K562 (cell line): Measurements from ENCODE around the gene DCAF8. TPM values are rescaled to one million over a fixed set of nuclear protein-coding genes. Genes with fewer than 3 reads are reported as not detected.
A peak's percentile ranks its signal among the peaks of the same experiment; 100 is the strongest.

ENCODE experiments used
- BMI1 ChIP-seq: fragments of 150-350 bp; IDR thresholded peaks from 2 replicates; pipeline ENCODE4 v1.6.1; 2014; ENCODE audit warnings: low read length
- CHD1 ChIP-seq: fragments of 200-600 bp; sonication (generic); IDR thresholded peaks from one replicate; pipeline ENCODE4 v1.6.1; 2012; ENCODE audit warnings: mild to moderate bottlenecking, moderate library complexity, low read length, inconsistent platforms
- CHD4 ChIP-seq: fragments of 200-600 bp; sonication (generic); IDR thresholded peaks from 3 replicates; pipeline ENCODE4 v1.6.1; 2012; ENCODE audit warnings: low read depth, mild to moderate bottlenecking, mixed read lengths, low read length, inconsistent platforms; ENCODE audit not compliant: insufficient read depth, insufficient replicate concordance, poor library complexity, severe bottlenecking
- CTBP1 ChIP-seq: fragments of 450-650 bp; IDR thresholded peaks from 2 replicates; pipeline ENCODE4 v1.6.1; 2016; ENCODE audit warnings: borderline replicate concordance
- ESRRA ChIP-seq: fragments of 450-650 bp; IDR thresholded peaks from 2 replicates; pipeline ENCODE4 v1.6.1; 2014; ENCODE audit warnings: low read depth, mild to moderate bottlenecking, moderate library complexity, borderline replicate concordance
- ESRRB ChIP-seq: fragments of 250-450 bp; sonication (Bioruptor Pico); IDR thresholded peaks from 2 replicates; pipeline ENCODE4 v1.5.0; 2020; ENCODE audit warnings: mild to moderate bottlenecking, moderate library complexity, borderline replicate concordance
- GABPB2 ChIP-seq: fragments of 250-450 bp; sonication (Bioruptor Pico); conservative IDR thresholded peaks from 2 replicates; pipeline ENCODE4 v1.5.1; 2021; ENCODE audit warnings: mild to moderate bottlenecking
- HNRNPLL ChIP-seq: fragments of 200-400 bp; formaldehyde crosslinking; IDR thresholded peaks from 2 replicates; pipeline ENCODE4 v1.6.1; 2017; ENCODE audit warnings: low read length, low read depth, mild to moderate bottlenecking; ENCODE audit not compliant: poor library complexity, severe bottlenecking
- KDM4B ChIP-seq, 2 experiments: fragments of 450-650 bp in 1 of 2; sonication (generic) in 1 of 2; IDR thresholded peaks; 2 replicates each; pipeline ENCODE4 v1.6.1; 2016 to 2017; ENCODE audit warnings: borderline replicate concordance in 2 of 2, antibody characterized with exemption in 1 of 2, low read depth in 1 of 2, mild to moderate bottlenecking in 1 of 2
- MAFF ChIP-seq: IDR thresholded peaks from 2 replicates; pipeline ENCODE4 v1.6.1; 2012; ENCODE audit warnings: low read length, improper control_type of control experiment
- NKRF ChIP-seq: fragments of 450-650 bp; IDR thresholded peaks from 2 replicates; pipeline ENCODE4 v1.6.1; 2016; ENCODE audit warnings: borderline replicate concordance
- NR3C1 ChIP-seq: sonication (generic); formaldehyde crosslinking; IDR thresholded peaks from 2 replicates; pipeline ENCODE4 v1.8.1; 2022; ENCODE audit warnings: missing genetic modification reagents
- SIRT6 ChIP-seq: IDR thresholded peaks from one replicate; pipeline ENCODE4 v1.6.1; 2012; ENCODE audit warnings: low read depth, mild to moderate bottlenecking, control low read depth, inconsistent platforms, low read length, moderate library complexity
- SIX5 ChIP-seq, 2 experiments: IDR thresholded peaks; 2 replicates each; pipeline ENCODE4 v1.6.1; 2011; ENCODE audit warnings: low read length in 2 of 2, borderline replicate concordance in 1 of 2, low read depth in 1 of 2, mild to moderate bottlenecking in 1 of 2, moderate library complexity in 1 of 2; ENCODE audit not compliant: insufficient read depth in 1 of 2
- TBL1XR1 ChIP-seq, 2 experiments: IDR thresholded peaks; 2 replicates each; pipeline ENCODE4 v1.6.1; 2012; ENCODE audit warnings: improper control_type of control experiment in 2 of 2, low read length in 2 of 2, mild to moderate bottlenecking in 1 of 2
- UBTF ChIP-seq, 2 experiments: IDR thresholded peaks; 2 replicates each; pipeline ENCODE4 v1.6.1; 2012; ENCODE audit warnings: improper control_type of control experiment in 2 of 2, low read depth in 2 of 2, low read length in 2 of 2, borderline replicate concordance in 1 of 2
- VEZF1 ChIP-seq: fragments of 200-800 bp; sonication (Bioruptor generic); IDR thresholded peaks from 2 replicates; pipeline ENCODE4 v1.6.1; 2017; ENCODE audit warnings: missing genetic modification characterization, missing compliant biosample characterization
- ZKSCAN1 ChIP-seq: fragments of 150-350 bp; IDR thresholded peaks from 2 replicates; pipeline ENCODE4 v1.6.1; 2016; ENCODE audit warnings: low read depth, low read length
- ZNF197 ChIP-seq: fragments of 200-800 bp; sonication (Bioruptor generic); IDR thresholded peaks from 2 replicates; pipeline ENCODE4 v1.6.1; 2016; ENCODE audit warnings: low read depth, missing genetic modification characterization, missing compliant biosample characterization
- ZZZ3 ChIP-seq: fragments of 450-650 bp; IDR thresholded peaks from 2 replicates; pipeline ENCODE4 v1.6.1; 2016; ENCODE audit warnings: antibody characterized with exemption, mild to moderate bottlenecking, moderate library complexity
- polyA plus RNA-seq, 8 experiments: library from polyadenylated mRNA; depleted of rRNA in 4 of 8; stranded (reverse) in 5 of 8; unstranded in 3 of 8; fragments of >200 nt; fragmentation: Nextera tagmentation in 2 of 8; fragmentation: Illumina TruSeq in 1 of 8; extraction: Ambion mirVana in 2 of 8; extraction: Trizol in 1 of 8; gene quantifications; 2 replicates each; pipeline versions ENCODE4 v1.2.1 to v1.2.3, GENCODE V29; 2011 to 2014; ENCODE audit warnings: inconsistent platforms in 1 of 8, missing spikeins in 1 of 8
- total RNA-seq, 7 experiments: library from RNA; depleted of rRNA in 6 of 7; stranded (reverse); fragments of >200 nt in 6 of 7; fragmentation: Illumina TruSeq in 2 of 7; extraction: Trizol in 2 of 7; gene quantifications; 2 replicates each; pipeline versions ENCODE4 v1.2.1 to v1.2.3, GENCODE V29; 2011 to 2021; ENCODE audit warnings: low replicate concordance in 1 of 7
- TF ChIP-seq, protein P1 (sequence below): IDR thresholded peaks from 2 replicates; pipeline ENCODE4 v1.6.1; 2014; ENCODE audit warnings: antibody characterized with exemption

Gene DCAF8
- total and polyA plus RNA-seq, 9 of the 15 experiments (the other 6 are each of a cell fraction or from before 2014, with no cell fraction given) = 11.6 to 149 (median 81.3) TPM

DNA sequence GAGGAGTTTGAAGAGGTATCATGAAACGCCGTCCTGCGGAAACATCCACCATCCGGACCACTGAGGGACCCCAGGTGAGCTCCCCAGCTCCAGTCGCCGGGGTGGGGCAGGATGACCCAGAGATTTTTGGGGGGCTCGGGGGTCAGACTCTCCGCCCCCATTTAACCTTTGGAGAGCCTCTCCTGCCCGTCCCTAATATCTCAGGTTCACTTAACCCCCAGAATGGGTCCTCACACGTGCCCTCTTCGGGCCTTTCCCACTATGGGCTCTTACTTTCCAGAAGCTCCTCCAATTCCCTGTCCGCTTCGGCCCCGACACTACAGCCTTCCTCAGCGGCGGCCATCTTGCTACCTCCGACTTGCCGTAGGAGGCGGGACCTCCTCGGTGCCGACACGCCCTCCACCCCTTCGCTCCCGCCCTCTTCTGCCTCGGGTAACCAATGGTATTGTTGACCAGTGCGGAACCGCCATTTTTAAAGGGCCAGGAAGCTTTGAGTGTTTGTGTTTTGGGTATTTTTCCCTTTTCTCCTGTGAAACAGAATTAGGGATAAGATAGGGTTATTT, 22.5 kb upstream of the DCAF8 start, which contains the start of gene PEX19 (continued):
- TF ChIP-seq BMI1 = no peak
- no peak for TF ChIP-seq ESRRB (CRISPR knock-in tag)
- no peak for TF ChIP-seq ZZZ3
- TF ChIP-seq CHD4 = no peak
- TF ChIP-seq GABPB2 (CRISPR knock-in tag) = no peak
- TF ChIP-seq KDM4B (IDR thresholded peaks at IDR 0.05; ENCODE audit: borderline replicate concordance in 2 of 2, low read depth in 1 of 2) = no peak
- peak; percentile 81 for TF ChIP-seq NKRF
- no peak for TF ChIP-seq CHD1
- peak; percentile 14; the same call in 1 of the 2 replicates for TF ChIP-seq ESRRA
- TF ChIP-seq SIRT6 = no peak
- TF ChIP-seq, protein P1, sequence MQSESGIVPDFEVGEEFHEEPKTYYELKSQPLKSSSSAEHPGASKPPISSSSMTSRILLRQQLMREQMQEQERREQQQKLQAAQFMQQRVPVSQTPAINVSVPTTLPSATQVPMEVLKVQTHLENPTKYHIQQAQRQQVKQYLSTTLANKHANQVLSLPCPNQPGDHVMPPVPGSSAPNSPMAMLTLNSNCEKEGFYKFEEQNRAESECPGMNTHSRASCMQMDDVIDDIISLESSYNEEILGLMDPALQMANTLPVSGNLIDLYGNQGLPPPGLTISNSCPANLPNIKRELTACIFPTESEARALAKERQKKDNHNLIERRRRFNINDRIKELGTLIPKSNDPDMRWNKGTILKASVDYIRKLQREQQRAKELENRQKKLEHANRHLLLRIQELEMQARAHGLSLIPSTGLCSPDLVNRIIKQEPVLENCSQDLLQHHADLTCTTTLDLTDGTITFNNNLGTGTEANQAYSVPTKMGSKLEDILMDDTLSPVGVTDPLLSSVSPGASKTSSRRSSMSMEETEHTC = no peak
- peak in 1 of 2 experiments; percentile 44; a peak in 1 of 4 replicates for TF ChIP-seq UBTF (IDR thresholded peaks at IDR 0.05; ENCODE audit: borderline replicate concordance in 1 of 2, low read depth in 2 of 2, low read length in 2 of 2)
- TF ChIP-seq NR3C1 (CRISPR knock-in tag) = no peak
- TF ChIP-seq MAFF = no peak
- TF ChIP-seq VEZF1 = peak; percentile 89
- no peak for TF ChIP-seq ZNF197
- TF ChIP-seq TBL1XR1 (IDR thresholded peaks at IDR 0.05; ENCODE audit: low read length in 2 of 2) = no peak
- TF ChIP-seq ZKSCAN1 = peak; percentile 27; the same call in 1 of the 2 replicates
- TF ChIP-seq HNRNPLL = no peak
- TF ChIP-seq CTBP1 = no peak; the same call in 1 of the 2 replicates
- TF ChIP-seq SIX5 (IDR thresholded peaks at IDR 0.05; ENCODE audit: borderline replicate concordance in 1 of 2, insufficient read depth in 1 of 2, low read depth in 1 of 2, low read length in 2 of 2) = no peak
